GM19372 (cell line): Measurements from ENCODE around the gene TOMM70.
"Not testable (repeated sequence)": the region's sequence is repeated elsewhere in the genome, so short reads cannot be mapped to it uniquely, and the experiment has no call there.

Experiments
- ATAC-seq: cut with Tn5 transposase; IDR thresholded peaks from one replicate; pipeline ENCODE4 v1.9.1; 2021; ENCODE audit warnings: mild to moderate bottlenecking, low read depth, moderate library complexity; ENCODE audit not compliant: unreplicated experiment

The TOMM70 gene

GRCh38 chr3:100400780-100401673 is at the start of gene TOMM70, which contains the start of gene LNP1:
TOMM70 (minus strand) TSS chr3:100401089; CDS start chr3:100400949, 140 bp downstream.
LNP1 (plus strand) TSS chr3:100401539; CDS start chr3:100429730, 28,191 bp downstream.
- ATAC-seq = peak; percentile 82

DNA sequence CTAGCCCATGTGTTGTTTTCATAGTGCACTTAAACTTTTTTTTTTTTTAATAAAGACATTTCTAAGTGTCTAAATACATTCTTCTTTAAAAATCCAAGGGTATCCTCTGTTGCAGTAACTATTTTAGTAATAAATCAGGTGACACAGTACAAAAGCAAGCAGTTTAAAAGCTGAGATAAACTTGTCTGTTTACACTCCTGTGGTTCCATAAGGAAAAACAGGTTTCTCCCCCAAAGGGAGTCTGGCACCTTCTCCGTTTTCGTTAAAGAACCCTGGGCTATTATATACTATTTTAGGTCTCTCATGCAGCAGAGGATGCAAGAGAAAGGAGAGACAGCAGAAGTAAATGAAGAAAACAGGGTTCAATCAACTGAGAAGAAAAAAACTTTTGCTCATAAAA is 48.3 kb upstream of the TOMM70 start:
- ATAC-seq = no peak

DNA sequence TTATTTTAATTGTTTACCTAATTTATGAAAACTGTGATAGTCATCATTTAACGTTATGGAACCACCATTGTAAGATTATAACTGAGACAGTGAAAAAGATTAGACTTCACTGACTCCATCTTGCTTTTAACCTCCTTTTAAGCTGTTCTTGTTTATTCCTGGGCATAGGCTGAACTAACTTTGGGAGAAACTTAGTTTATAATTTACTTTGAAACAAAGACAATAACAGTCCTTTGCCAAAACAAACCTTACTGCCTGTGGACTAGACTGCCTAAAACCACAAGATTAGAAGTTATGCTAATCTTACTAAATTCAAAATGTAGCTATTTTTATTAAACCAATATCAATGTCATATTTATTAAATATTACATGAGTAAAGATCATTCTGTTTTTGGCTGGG is 47.2 kb upstream of the TOMM70 start:
- ATAC-seq = no peak

DNA sequence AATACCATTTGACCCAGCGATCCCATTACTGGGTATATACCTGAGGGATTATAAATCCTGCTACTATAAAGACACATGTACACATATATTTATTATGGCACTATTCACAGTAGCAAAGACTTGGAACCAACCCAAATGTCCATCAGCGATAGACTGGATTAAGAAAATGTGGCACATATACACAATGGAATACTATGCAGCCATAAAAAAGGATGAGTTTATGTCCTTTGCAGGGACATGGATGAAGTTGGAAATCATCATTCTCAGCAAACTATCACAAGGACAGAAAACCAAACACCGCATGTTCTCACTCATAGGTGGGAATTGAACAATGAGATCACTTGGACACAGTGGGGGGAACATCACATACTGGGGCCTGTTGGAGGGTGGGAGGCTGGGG is 46.2 kb upstream of the TOMM70 start:
- ATAC-seq = not testable (repeated sequence)

DNA sequence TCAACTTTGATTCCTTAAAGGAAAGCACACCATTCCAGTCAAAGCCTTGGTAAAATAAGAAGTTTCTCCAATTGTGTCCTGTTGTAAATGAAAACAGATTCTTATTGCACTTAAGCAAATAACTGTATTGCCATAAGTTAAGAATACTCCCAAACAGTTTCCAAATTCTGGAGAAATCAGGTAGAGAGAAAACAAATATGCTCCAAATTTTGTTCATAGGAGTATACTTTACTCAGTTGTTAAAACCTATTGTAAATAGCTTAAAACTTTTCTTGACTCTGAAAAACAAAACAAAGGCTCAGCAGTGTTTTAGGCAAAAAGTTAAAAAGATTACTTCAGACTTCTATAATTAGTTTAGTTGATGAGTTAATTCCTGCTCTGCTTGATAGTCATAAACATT is 42.8 kb upstream of the TOMM70 start:
- ATAC-seq = no peak

GRCh38 chr3:100440895-100441294 is 40.0 kb upstream of the TOMM70 start:
- no peak for ATAC-seq

- no peak for ATAC-seq
These were observed 37.7 kb upstream of the TOMM70 start for GRCh38 chr3:100438623-100438974.

DNA sequence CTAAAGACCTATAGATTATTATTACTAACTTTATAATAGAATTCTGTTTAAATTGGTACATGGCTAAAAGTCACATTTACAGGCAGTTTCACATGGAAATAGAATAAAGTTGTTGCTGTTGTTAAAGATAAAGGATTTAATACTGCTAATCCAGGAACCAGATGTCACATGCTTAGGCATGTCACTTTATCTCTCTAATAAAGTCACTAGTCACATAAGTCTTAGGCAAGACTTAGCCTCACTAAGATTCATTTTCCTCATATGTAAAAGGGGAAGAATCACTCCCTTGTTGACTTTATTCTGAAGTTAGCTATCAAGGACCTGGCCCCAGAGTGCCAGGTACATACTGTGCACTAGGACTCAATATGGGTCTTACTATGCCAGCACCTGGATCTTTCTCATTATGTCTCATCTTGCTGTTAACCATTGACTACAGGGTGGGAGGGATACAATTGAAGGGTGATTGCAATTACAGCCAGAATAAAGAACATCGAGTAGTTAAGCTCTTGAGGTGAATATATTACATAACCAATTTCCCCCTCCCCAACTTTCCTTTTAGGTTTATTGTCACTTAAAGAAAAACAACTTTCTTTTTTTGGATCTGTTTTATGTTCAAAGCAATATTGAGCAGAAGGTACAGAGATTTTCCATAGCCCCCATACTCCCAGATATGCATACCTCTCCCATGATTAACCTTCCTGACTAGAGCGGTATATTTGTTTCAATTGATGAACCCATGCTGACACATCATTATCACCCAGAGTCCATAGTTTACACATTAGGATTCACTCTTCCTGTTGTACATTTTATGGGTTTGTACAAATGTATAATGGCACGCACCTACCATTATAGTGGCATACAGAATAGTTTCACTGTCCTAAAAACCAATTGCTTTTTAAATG is 37.1 kb upstream of the TOMM70 start:
- no peak for ATAC-seq

GRCh38 chr3:100436951-100437350 is 36.1 kb upstream of the TOMM70 start:
- ATAC-seq = no peak

GRCh38 chr3:100429187-100429716 is 28.4 kb upstream of the TOMM70 start:
- no peak for ATAC-seq

DNA sequence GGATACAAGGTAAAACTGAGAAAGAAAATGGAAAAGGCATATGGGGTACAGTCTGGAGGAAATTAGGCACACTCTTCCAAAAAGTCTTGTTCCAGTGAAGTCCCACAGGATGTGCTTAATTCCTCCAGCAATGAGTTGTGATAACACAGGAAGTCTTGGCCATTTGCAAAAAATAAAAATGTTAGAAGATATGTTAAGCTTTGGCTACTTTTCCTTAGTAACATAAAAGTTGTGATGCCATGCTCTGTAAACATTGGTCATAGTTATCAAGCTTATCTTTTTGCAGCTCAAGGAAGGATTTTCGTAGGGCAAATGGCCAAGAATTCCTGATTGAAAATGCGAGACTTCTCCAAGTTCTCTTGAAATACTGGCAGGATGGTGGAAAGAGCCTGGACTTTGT is 26.8 kb upstream of the TOMM70 start:
- ATAC-seq = no peak

GRCh38 chr3:100426067-100426682 is 25.3 kb upstream of the TOMM70 start:
- ATAC-seq = no peak

- ATAC-seq = no peak
These were observed 24.4 kb upstream of the TOMM70 start for GRCh38 chr3:100425316-100425715.

DNA sequence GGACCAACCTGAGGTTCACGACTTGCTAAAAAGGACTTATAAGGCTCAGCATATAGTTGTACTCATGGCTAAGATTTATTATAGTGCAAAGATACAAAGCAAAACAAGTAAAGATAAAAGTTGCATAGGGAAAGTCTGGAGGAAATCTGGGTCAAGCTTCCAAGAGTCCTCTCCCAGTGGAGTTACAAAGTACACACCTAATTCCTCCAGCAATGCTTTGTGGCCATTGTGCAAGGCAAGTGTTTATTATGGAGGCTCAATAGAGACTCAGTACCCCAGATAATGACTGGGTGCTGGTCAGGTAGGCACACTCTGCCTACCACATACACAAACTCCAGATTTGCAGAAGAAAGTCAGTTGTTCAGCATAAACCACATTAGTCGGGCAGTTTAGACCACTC is 23.4 kb upstream of the TOMM70 start:
- no peak for ATAC-seq

DNA sequence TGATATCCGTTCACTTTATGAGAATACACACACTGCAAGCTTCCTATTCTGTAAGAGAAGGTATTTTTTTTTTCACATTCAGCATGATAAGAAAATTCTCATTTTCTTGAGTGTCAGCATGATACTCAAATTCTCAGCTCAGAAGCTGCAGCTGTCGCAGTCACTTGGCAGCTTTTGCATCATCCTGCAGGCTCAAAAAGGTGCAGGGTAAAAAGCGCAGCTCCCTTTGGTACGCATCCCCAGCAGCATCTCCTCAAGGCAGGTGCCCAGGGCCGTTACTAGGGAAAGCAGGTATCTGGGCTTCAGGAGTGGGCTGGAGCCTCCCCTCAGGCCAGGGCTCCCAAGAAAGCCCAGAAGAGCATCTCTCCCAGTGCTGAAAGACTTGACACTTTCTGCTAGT is 22.7 kb upstream of the TOMM70 start:
- no peak for ATAC-seq

DNA sequence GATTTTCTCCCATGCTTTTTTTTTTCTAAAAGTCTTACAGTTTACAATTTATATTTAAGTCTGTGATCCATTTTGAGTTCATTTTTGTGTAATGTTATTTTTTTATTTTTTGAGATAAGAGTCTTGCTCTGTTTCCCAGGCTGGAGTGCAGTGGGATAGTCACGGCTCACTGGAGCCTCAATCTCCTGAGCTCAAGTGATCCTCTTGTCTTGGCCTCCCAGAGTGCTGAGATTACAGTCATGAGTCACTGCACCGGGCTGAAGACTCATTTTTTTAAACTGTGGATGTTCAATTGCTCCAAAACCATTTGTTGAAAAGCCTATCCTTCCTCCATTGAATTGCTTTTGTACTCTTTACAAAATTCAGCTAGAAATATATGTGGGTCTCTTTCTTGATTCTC is 20.0 kb upstream of the TOMM70 start:
- ATAC-seq = no peak

- ATAC-seq = no peak
These were observed 18.5 kb upstream of the TOMM70 start for GRCh38 chr3:100419406-100419805.

- no peak for ATAC-seq
These were observed 16.0 kb upstream of the TOMM70 start for GRCh38 chr3:100416863-100417262.

GRCh38 chr3:100416176-100416575 is 15.3 kb upstream of the TOMM70 start:
- ATAC-seq = no peak

GRCh38 chr3:100413613-100414012 is 12.7 kb upstream of the TOMM70 start:
- no peak for ATAC-seq
